Measurements from ENCODE around the gene FKBP5.

GRCh38 chr6:35731736-35732532 lies 43.2 kb upstream of the FKBP5 start:
- TF ChIP-seq MEF2A (IDR thresholded peaks at IDR 0.05; ENCODE audit: insufficient read depth, low read depth, low read length) (peak; percentile 61; the same call in 1 of the 2 replicates), USF2 (IDR thresholded peaks at IDR 0.05; ENCODE audit: borderline replicate concordance, low read depth, low read length) (no peak), GABPA (IDR thresholded peaks at IDR 0.05; ENCODE audit: low read depth) (no peak)

All from GM12878 (cell line).